Tibial nerve (tissue), 4 donors: ENCODE results near the gene TAF11L4.

Experiments used
- EP300 ChIP-seq, 2 donors: sonication (generic); formaldehyde crosslinking; IDR thresholded peaks; one replicate each; pipeline ENCODE4 v1.6.1; 2017; ENCODE audit warnings: antibody characterized with exemption in 2 of 2, mild to moderate bottlenecking in 1 of 2
- POLR2A ChIP-seq, 2 donors: fragments of 450-650 bp; IDR thresholded peaks; one replicate each; pipeline ENCODE4 v1.6.1; 2017; ENCODE audit warnings: antibody characterized with exemption in 2 of 2, mild to moderate bottlenecking in 2 of 2, moderate library complexity in 2 of 2
- TF ChIP-seq, protein P1 (sequence below), 5 experiments: fragments of 200-600 bp in 3 of 5; fragments of 450-650 bp in 2 of 5; sonication (generic) in 3 of 5; IDR thresholded peaks; one replicate each; pipeline ENCODE4 v1.5.1; 2016 to 2019; ENCODE audit warnings: antibody characterized with exemption in 5 of 5, mild to moderate bottlenecking in 3 of 5, moderate library complexity in 2 of 5

DNA sequence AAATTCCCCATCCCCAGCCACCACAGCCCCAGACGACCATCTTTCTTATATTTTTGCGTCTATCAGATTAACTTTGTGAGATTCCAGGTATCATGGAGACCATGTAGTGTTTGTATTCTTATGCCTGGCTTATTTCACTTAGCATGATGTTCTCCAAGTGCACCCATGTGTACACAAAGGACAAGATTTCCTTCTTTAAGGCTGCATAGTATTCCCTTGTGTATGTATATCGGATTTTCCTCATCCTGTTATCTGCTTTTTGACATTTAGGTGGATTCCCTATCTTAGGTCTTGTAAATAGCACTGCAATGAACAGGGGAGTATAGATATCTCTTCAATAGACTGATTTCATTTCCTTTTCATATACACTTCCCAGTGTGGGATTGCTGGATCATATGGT lies 28.8 kb upstream of the TAF11L4 start:
- TF ChIP-seq, protein P1, sequence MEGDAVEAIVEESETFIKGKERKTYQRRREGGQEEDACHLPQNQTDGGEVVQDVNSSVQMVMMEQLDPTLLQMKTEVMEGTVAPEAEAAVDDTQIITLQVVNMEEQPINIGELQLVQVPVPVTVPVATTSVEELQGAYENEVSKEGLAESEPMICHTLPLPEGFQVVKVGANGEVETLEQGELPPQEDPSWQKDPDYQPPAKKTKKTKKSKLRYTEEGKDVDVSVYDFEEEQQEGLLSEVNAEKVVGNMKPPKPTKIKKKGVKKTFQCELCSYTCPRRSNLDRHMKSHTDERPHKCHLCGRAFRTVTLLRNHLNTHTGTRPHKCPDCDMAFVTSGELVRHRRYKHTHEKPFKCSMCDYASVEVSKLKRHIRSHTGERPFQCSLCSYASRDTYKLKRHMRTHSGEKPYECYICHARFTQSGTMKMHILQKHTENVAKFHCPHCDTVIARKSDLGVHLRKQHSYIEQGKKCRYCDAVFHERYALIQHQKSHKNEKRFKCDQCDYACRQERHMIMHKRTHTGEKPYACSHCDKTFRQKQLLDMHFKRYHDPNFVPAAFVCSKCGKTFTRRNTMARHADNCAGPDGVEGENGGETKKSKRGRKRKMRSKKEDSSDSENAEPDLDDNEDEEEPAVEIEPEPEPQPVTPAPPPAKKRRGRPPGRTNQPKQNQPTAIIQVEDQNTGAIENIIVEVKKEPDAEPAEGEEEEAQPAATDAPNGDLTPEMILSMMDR (IDR thresholded peaks at IDR 0.05), result no peak
- TF ChIP-seq EP300 (IDR thresholded peaks at IDR 0.05) (no peak), POLR2A (IDR thresholded peaks at IDR 0.05) (no peak)
